HL-60 (cell line): ENCODE results near the gene CUEDC2.

ENCODE experiments used
- CTCF ChIP-seq: IDR thresholded peaks from one replicate; pipeline ENCODE4 v1.5.1; 2011; ENCODE audit warnings: low read length, control low read depth, inconsistent platforms; ENCODE audit not compliant: insufficient read depth
- GABPA ChIP-seq: IDR thresholded peaks from 2 replicates; pipeline ENCODE4 v1.6.1; 2012; ENCODE audit warnings: low read depth
- REST ChIP-seq: IDR thresholded peaks from 2 replicates; pipeline ENCODE4 v1.6.1; 2012; ENCODE audit warnings: low read depth; ENCODE audit not compliant: insufficient replicate concordance

GRCh38 chr10:102475451-102476040 is 43.2 kb upstream of the CUEDC2 start:
- TF ChIP-seq REST (no peak), CTCF (no peak), GABPA (no peak)
